ENCODE data around the gene ADSL. TPM values are rescaled to one million over a fixed set of nuclear protein-coding genes. Genes with fewer than 3 reads are reported as not detected.

ADSL gene
- total RNA-seq, 1 experiment from 2014 or later, result 93.8 TPM

- no peak for ATAC-seq
- no peaks in the 10 kb centered on the region for H3K9me3 ChIP-seq (ENCODE audit: low read length)
- intact Hi-C loops (cut with micrococcal nuclease), result no loop called here
- no peaks in the 10 kb centered on the region for H3K27me3 ChIP-seq (ENCODE audit: low read length)
- H3K27ac ChIP-seq (ENCODE audit: low read length), result no peak overlapping the region
- H3K79me2 ChIP-seq (ENCODE audit: low read length), result no peaks in the 10 kb centered on the region
- H3K4me3 ChIP-seq (ENCODE audit: low read length), result no peak overlapping the region
- H3K9me2 ChIP-seq (replicated peaks; ENCODE audit: low read length), result no peaks in the 10 kb centered on the region
- no peak overlapping the region for H3K4me2 ChIP-seq (ENCODE audit: low read length)
- no peak overlapping the region for H2AFZ ChIP-seq (ENCODE audit: low read length)
- ChIA-PET POLR2A (ENCODE audit: unreplicated experiment) (no interaction called here), CTCF (no interaction called here)
- H3K4me1 ChIP-seq (ENCODE audit: insufficient read depth, low read length), result no peaks in the 10 kb centered on the region
- H3F3A ChIP-seq (ENCODE audit: low read length, unreplicated experiment), result no peaks in the 10 kb centered on the region
- no peak for DNase-seq
- peaks cover 4% of the 10 kb centered on the region; the same call in 1 of the 2 replicates for H3K36me3 ChIP-seq (ENCODE audit: low read depth, low read length)
- no peak overlapping the region for H3K9ac ChIP-seq (ENCODE audit: low read length)
- TF ChIP-seq EZH2 (IDR thresholded peaks at IDR 0.05; ENCODE audit: low read length, unreplicated experiment) (no peak), EZH2phosphoT487 (IDR thresholded peaks at IDR 0.05; ENCODE audit: borderline replicate concordance, low read length) (no peak)
- TF ChIP-seq, protein P1, sequence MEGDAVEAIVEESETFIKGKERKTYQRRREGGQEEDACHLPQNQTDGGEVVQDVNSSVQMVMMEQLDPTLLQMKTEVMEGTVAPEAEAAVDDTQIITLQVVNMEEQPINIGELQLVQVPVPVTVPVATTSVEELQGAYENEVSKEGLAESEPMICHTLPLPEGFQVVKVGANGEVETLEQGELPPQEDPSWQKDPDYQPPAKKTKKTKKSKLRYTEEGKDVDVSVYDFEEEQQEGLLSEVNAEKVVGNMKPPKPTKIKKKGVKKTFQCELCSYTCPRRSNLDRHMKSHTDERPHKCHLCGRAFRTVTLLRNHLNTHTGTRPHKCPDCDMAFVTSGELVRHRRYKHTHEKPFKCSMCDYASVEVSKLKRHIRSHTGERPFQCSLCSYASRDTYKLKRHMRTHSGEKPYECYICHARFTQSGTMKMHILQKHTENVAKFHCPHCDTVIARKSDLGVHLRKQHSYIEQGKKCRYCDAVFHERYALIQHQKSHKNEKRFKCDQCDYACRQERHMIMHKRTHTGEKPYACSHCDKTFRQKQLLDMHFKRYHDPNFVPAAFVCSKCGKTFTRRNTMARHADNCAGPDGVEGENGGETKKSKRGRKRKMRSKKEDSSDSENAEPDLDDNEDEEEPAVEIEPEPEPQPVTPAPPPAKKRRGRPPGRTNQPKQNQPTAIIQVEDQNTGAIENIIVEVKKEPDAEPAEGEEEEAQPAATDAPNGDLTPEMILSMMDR (conservative IDR thresholded peaks at IDR 0.05; ENCODE audit: low read depth, low read length), result no peak
- no peaks in the 10 kb centered on the region for H4K20me1 ChIP-seq (ENCODE audit: low read length)
- BruUV-seq (replicated peaks), result no TSS peak
These were observed 56.8 kb downstream of the ADSL start for GRCh38 chr22:40403141-40403540.

- H3K27me3 ChIP-seq (ENCODE audit: low read length), result no peaks in the 10 kb centered on the region
- ATAC-seq (no peak), DNase-seq (no peak)
- no peaks in the 10 kb centered on the region for H4K20me1 ChIP-seq (ENCODE audit: low read length)
- H3K4me1 ChIP-seq (ENCODE audit: insufficient read depth, low read length), result no peaks in the 10 kb centered on the region
- no peaks in the 10 kb centered on the region for H3F3A ChIP-seq (ENCODE audit: low read length, unreplicated experiment)
- intact Hi-C loops (cut with micrococcal nuclease), result no loop called here
- no peaks in the 10 kb centered on the region for H3K9me2 ChIP-seq (replicated peaks; ENCODE audit: low read length)
- H3K4me2 ChIP-seq (ENCODE audit: low read length), result no peak overlapping the region
- no peaks in the 10 kb centered on the region for H3K9me3 ChIP-seq (ENCODE audit: low read length)
- H3K36me3 ChIP-seq (ENCODE audit: low read depth, low read length), result peaks cover 4% of the 10 kb centered on the region; the same call in 1 of the 2 replicates
- no peak for TF ChIP-seq EZH2phosphoT487 (IDR thresholded peaks at IDR 0.05; ENCODE audit: borderline replicate concordance, low read length)
- TF ChIP-seq, protein P1 (conservative IDR thresholded peaks at IDR 0.05; ENCODE audit: low read depth, low read length), result no peak
- no peak for TF ChIP-seq EZH2 (IDR thresholded peaks at IDR 0.05; ENCODE audit: low read length, unreplicated experiment)
- H3K27ac ChIP-seq (ENCODE audit: low read length), result no peak overlapping the region
- ChIA-PET POLR2A (ENCODE audit: unreplicated experiment) (no interaction called here), CTCF (no interaction called here)
- H3K79me2 ChIP-seq (ENCODE audit: low read length), result no peaks in the 10 kb centered on the region
- H2AFZ ChIP-seq (ENCODE audit: low read length), result no peak overlapping the region
- H3K4me3 ChIP-seq (ENCODE audit: low read length), result no peak overlapping the region
- BruUV-seq (replicated peaks), result no TSS peak
- no peak overlapping the region for H3K9ac ChIP-seq (ENCODE audit: low read length)
These were observed 57.4 kb downstream of the ADSL start for GRCh38 chr22:40403651-40404050.

DNA sequence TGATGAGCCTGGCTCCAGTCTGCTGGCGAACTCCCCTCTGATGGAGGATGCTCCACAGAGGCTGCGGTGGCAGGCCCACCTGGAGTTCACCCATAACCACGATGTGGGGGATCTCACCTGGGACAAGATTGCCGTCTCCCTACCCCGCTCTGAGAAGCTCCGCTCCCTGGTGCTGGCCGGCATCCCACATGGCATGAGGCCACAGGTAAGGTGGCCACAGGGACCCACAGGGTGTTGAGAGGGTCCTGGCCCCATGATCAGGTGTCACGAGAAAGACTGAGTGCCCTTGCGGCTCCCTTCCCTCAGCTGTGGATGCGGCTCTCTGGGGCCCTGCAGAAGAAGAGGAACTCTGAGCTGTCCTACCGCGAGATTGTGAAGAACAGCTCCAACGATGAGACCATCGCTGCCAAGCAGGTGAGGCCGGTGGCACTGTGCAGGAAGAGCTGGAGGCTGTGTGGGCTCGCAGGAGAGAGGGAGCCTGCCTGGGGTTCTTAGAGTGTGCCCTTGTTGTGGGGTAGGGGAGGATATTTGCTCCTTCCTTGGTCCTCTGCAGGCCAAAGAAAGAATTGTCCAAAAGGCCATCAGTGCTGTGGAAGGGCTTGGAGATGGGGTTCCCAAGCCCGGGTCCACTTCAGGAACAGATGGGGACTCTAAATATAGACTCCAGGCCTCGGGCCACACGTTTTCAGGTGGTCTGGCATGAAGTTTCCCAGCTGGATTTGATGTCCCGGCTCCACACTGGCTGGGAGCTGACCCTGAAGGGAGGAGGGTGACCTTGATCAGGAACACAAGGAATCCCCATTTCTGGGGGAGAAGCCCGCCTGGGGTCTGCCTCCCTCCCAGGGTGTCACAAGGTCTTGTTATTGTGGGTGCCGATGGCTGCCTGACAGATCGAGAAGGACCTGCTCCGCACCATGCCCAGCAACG is 58.2 kb downstream of the ADSL start:
- Histone ChIP-seq H3K9me2 (replicated peaks; ENCODE audit: low read length) (no peaks in the 10 kb centered on the region), H3K36me3 (ENCODE audit: low read depth, low read length) (peaks cover 4% of the 10 kb centered on the region; the same call in 1 of the 2 replicates), H3K79me2 (ENCODE audit: low read length) (no peaks in the 10 kb centered on the region), H3K27ac (ENCODE audit: low read length) (no peak overlapping the region), H3K4me1 (ENCODE audit: insufficient read depth, low read length) (no peaks in the 10 kb centered on the region), H3K9ac (ENCODE audit: low read length) (no peak overlapping the region), H3F3A (ENCODE audit: low read length, unreplicated experiment) (no peaks in the 10 kb centered on the region), H3K9me3 (ENCODE audit: low read length) (no peaks in the 10 kb centered on the region), H3K4me2 (ENCODE audit: low read length) (no peak overlapping the region), H4K20me1 (ENCODE audit: low read length) (no peaks in the 10 kb centered on the region), H2AFZ (ENCODE audit: low read length) (no peak overlapping the region), H3K4me3 (ENCODE audit: low read length) (no peak overlapping the region), H3K27me3 (ENCODE audit: low read length) (no peaks in the 10 kb centered on the region)
- TF ChIP-seq EZH2phosphoT487 (IDR thresholded peaks at IDR 0.05; ENCODE audit: borderline replicate concordance, low read length) (no peak), EZH2 (IDR thresholded peaks at IDR 0.05; ENCODE audit: low read length, unreplicated experiment) (no peak)
- TF ChIP-seq, protein P1 (conservative IDR thresholded peaks at IDR 0.05; ENCODE audit: low read depth, low read length), result no peak
- CTCF ChIA-PET, result no interaction called here
- ATAC-seq (no peak), DNase-seq (no peak)
- BruUV-seq (replicated peaks), result no TSS peak
- POLR2A ChIA-PET (ENCODE audit: unreplicated experiment), result no interaction called here
- intact Hi-C loops (cut with micrococcal nuclease), result no loop called here
